Germinal center (tissue), 1 donor: ENCODE measurements around the gene STAU1.
A peak's percentile ranks its signal among the peaks of the same experiment; 100 is the strongest.
"Not testable (repeated sequence)": the region's sequence is repeated elsewhere in the genome, so short reads cannot be mapped to it uniquely, and the experiment has no call there.

Source experiments
- DNase-seq: peaks from one replicate; pipeline ENCODE4 v3.0.0; 2012; ENCODE audit warnings: mixed read lengths, low spot score

STAU1 gene, protein sequence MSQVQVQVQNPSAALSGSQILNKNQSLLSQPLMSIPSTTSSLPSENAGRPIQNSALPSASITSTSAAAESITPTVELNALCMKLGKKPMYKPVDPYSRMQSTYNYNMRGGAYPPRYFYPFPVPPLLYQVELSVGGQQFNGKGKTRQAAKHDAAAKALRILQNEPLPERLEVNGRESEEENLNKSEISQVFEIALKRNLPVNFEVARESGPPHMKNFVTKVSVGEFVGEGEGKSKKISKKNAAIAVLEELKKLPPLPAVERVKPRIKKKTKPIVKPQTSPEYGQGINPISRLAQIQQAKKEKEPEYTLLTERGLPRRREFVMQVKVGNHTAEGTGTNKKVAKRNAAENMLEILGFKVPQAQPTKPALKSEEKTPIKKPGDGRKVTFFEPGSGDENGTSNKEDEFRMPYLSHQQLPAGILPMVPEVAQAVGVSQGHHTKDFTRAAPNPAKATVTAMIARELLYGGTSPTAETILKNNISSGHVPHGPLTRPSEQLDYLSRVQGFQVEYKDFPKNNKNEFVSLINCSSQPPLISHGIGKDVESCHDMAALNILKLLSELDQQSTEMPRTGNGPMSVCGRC

DNA sequence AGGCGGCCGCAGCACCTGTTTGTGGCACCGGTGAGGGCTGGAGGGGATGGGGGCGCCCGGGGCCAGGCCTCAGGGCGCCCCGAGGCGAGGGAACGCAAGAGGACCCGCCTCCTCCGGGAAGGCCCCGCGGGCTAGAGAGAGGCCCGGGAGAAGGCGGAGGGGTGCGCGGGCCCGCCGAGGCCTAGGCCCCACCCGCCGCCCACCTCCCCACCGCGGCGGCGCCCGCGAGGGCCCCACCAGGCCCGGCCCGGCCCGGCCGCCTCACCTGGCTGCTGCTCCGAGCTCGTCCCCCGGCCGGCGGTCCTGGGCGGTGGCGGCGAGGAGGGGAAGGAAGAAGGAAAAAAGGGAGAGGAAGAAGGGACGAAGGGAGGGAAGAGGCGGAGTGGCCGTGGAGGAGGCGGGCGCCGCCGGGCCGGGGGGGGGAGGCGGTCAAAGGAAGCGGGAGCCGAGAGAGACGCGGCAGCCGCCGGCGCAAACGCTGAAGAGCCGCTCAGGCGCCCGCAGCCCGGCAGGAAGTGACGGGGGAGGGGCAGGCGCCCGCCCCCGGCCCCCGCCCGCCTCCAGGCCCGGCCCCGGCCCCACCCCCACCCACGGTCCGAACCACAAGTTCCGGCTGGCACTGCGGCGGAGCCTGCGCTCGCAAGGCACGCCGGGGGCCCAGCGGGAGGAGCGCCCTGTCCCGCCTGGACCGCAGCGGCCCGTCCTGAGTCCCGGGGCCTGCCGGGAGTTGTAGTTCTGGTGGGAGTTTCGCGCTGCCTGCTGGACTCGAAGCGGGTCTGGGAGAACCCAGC, at the start of gene STAU1:
TSS of gene STAU1 (minus strand) at position 484 of the 791 bp plus-strand sequence. CDS start 22,133 bp downstream, outside the sequence.
- peak; percentile 98 for DNase-seq

DNA sequence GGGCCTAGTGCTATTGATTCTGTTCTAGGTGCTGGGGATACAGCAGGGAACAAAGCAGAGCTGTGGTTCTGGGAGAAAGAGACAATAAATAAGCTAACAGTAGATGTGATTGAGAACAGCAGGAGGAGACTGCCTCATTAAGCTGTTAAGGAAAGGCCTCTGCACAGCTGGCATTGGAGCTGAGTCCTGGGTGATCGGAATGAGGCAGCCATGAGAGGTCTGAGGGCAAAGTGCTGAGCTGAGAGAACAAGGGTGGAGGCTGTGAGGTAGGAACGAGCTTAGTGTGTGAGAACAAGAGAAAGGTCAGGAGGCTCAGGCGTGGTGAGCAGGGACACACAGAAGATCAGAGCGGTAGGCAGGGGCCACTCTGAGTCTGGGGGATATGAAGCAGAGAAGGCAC, 49.4 kb upstream of the STAU1 start:
- DNase-seq = no peak

DNA sequence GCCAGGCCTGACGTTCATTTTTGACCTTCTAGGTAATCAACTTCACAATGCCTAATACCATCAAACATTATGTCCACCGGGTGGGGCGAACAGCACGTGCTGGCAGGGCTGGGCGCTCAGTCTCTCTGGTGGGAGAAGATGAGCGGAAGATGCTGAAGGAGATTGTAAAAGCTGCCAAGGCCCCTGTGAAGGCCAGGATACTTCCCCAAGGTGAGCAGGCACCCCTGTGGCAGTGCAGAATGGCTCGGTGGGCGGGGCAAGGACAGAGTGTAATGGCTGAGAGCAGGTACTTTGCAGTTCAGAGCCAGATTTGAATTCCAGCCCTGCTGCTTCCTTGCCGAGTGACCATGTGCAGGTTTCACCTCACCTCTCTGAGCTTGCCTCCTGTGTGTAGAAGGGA, 48.2 kb upstream of the STAU1 start:
- DNase-seq = no peak

DNA sequence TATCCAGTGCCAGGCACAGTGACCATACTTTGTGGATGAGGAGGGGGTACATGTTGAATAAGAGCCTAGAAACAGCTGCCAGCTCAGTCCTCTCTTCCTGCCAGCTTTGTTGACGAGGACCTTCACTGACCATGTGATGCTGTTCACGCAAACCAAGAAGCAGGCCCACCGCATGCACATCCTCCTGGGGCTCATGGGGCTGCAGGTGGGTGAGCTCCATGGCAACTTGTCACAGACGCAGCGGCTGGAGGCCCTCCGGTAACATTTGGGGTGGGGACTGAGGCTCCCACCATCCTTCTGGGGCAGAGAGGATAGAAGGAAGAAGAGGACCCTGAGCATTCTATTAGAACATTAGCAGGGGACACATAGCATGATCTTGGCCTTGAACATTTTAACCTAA, 46.7 kb upstream of the STAU1 start:
- DNase-seq = no peak

DNA sequence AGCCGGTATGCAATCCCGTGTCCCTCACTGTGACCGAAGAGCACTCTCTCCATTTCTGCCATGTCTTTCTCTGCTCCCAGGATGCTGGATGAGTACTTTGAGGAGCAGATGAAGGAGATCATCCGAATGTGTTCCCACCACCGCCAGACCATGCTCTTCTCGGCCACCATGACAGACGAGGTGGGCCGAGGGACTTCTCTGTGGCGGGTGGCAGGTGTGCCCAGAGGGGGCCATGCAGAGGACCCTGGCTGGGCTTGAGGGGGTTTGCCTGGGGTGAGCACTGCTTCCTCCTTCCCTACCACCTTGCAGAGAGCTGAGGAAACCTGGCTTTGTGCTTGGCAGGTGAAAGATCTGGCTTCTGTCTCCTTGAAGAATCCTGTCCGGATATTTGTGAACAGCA, 45.1 kb upstream of the STAU1 start:
- no peak for DNase-seq

DNA sequence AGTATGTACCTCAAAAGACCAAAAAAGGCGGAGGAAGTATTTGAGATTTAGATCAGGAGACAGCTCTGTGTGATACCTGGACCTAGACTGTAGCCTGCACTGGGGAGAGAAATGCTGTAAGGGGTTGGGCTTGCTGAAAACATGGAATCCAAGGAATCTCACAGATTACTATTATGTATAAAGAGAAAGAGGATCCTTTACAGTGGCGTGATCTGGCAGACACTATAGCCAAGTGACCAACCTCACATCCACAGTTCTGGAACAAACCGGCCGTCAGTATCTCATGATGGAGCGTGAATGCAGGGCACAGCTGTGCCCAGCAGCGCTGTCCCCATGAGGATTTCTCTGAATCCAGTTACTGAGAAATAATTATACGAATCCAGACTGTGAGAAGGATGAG, 43.3 kb upstream of the STAU1 start:
- DNase-seq = no peak

DNA sequence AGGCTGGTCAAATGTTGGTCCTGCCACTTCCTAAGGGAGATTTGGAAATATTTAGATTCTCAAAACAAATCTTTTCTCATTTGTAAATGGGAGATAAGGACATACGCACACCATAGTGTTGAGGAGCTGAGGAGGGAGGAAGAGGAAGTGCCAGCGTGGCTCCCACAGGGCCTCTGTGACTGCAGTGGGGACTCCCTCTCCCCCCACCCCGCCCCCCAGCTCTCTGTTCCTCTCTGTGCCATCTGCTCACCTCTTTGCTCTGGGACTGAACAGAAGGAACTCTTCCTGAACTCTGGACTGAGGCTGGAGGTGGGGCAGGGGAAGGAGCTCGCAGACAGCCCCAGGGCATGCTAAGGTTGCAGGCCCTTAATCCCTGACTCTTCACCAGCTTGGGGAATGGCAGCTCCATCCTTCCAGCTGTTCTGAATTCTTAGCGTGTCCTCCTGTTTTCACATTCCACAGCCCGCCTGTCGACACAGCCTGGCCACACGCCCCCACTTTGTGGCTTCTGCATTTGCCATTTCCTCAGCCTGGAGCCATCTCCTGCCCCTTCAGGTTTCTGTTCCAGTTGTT, 42.5 kb upstream of the STAU1 start:
- DNase-seq = peak; percentile 37

DNA sequence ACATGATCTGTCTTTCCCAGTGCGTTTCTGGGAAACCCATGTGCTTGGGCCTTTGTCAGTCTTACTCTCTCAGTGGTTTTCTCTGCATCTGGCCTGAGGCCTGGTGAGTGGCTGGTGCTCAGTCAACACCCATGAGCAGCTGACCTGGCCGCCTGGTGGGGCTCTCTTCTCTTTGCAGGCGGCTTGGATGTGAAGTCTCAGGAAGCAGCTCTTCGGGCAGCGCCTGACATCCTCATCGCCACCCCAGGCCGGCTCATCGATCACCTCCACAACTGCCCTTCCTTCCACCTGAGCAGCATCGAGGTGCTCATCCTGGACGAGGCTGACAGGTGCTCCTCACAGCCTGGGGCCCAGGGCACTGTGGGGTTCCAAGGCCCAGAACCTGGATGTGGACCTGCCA, 41.9 kb upstream of the STAU1 start:
- DNase-seq = no peak

DNA sequence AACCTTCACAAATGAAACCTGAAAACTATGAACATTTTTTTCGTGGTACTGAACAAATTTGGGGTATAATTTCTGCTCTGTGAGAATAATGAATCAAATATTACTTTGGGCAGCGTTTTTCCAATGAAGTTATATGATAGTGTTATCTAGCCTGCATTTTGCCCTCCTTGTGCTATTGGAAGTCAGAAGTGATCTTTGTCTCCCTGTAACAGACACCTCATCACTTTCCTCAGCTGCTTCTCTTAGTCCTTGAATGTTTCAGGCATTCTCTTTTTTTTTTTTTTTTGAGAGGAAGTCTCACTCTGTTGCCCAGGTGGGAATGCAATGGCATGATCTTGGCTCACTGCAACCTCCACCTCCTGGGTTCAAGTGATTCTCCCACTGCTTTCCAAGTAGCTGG, 41.2 kb upstream of the STAU1 start:
- DNase-seq = no peak

DNA sequence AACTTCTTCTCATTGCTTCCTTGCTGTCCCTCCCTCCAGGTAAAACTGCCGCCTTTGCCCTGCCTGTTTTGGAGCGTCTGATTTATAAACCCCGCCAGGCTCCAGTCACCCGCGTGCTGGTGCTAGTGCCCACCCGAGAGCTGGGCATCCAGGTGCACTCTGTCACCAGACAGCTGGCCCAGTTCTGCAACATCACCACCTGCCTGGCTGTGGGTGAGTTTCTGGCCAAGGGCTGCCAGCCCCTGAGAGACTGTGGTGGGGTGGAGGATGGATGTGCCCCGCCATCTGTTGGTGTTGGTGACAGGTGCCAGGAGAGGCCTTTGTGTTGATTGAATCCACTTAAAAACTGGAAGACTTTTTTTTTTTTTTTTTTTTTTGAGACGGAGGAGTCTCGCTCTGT, 40.5 kb upstream of the STAU1 start:
- DNase-seq = no peak

DNA sequence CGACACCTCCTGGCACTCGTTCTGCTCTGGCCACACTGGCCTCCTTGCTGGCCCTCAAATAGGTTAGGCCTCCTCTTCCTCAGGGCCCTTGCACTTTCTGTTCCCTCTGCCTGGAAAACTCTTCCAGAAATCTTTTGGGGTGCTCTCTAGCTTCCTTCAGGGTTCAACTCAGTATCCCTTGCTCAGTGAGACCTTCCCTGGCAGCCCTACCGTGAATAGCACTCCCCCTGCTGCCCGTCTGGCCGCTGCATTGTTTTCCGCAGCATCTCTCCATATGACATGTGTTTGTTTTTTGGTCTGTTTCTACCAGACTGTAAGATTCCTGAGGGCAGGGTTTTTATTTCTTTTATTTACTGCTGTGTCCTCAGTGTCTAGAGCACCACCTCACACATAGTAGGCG, 37.8 kb upstream of the STAU1 start:
- DNase-seq = no peak

DNA sequence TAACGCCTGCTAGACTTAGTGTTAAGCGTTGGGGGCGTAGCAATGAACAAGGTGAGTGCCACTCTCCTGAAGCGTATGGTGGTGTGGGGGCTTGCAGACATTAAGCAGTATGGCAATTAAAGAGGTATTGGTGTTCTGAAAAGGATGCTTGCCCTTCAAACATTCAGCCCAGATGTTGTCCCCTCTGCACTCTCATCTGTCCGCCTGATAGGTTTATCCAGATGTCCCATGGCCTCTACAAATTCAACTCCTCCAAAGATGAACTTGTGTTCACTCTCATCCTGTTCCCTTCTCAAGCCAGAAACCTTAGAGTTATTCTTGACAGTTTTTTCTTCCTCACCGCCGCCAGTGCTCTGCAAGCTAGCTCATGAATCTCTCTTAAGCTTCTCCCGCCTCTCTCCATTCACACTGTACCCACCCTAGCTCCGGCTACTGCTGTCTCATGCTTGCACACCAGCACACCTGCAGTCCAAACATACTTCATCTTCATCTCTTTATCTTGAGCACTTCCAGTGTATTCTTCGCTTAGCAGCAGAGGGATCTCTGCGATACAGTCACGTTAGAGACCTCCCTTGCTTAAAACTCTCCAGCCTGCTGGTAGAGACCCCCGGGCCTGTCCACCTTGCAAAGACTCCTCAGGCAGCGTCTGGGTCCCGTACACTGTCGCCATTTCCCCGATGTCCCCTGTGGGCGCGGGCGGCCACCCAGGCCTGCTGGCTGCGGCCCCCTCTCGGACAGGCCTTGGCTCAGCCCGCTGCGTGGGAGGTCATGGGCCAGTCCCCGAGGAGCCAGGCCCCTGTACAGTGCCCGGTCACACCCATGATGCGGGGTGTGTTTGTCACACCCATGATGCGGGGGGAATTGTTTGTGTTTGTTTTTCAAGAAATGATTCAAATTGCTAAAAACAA, 32.0 kb upstream of the STAU1 start:
- DNase-seq = no peak

DNA sequence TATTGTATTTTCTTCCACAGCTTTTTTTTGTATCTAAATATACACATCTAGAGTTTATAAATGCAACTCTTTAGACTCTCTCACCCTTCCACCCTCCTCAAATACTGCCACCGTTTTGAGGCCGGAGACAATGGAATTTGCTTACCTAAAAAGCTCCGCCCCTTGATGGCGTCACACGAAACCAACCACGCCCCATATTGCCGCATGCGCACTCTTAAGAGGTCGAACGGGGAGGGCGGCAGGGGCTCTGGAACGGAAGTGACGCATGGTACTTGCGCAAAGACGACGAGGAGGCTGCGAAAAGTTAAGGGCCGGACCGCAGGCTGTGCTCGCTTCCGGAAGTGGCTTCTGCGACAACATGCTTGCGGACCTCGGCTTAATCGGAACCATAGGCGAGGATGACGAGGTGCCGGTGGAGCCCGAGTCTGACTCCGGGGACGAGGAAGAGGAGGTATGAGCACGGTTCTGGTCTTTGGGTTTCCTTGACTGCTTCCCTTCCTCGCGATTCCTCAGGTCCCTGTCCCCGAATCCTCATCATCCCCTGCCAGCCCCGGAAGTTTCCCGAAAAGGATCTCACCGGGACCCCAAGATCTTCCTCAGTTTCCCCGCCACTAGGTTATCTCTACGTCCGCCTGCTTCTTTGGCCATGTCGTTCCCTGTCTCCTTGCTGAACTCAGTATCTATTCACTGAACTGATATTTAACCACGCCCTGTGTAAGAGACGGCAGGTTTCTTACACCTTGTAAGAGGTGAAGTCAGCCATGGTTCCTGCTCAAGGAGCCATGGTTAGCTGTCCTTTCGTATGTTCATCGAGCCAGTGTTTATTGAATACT, 31.2 kb upstream of the STAU1 start, which contains the start of gene DDX27:
TSS of gene DDX27 (plus strand) at position 326 of the 833 bp plus-strand sequence. CDS start at position 359, 33 bp downstream.
- peak; percentile 94 for DNase-seq

DNA sequence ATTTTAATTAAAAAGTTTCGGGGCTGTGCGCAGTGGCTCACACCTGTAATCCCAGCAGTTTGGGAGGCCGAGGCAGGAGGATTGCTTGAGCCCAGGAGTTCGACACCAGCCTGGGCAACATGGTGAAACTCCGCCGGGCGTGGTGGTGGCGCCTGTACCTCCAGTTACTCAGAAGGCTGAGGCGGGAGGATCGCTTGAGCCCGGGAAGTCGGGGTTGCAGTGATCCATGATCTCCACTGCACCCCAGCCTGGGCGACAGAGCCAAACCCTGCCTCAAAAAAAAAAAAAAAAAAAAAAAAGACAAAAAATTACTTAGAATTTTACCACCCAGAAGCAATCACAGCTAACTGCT, 30.6 kb upstream of the STAU1 start:
- DNase-seq = not testable (repeated sequence)

DNA sequence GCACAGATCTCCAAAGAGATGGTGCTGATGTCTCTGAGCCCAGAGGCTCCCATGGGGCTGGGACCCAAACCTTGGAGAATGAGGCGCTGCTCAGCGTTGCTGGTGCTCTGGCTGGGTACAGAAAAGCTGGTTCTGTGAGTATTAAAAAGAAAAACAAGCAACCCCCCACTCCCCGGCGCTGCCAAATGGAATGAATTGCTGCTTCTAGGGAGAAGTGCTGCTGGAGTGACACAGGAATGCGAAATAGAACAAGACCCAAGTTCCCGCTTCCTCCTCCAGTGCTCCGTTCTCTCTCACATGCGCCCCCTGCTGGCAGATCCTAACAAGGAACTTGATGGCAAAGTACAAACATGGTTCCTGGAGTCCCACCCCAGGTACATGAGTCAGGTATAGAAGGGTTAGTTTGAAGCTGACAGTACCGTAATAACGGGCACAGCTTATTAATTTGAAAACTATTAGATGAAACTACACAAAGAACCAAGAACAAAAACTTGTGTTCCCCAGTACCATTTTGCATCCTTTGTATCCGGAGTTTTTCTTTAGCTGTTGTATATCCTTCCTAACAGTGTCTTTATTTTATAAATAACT, 29.0 kb upstream of the STAU1 start:
- DNase-seq = peak; percentile 68

DNA sequence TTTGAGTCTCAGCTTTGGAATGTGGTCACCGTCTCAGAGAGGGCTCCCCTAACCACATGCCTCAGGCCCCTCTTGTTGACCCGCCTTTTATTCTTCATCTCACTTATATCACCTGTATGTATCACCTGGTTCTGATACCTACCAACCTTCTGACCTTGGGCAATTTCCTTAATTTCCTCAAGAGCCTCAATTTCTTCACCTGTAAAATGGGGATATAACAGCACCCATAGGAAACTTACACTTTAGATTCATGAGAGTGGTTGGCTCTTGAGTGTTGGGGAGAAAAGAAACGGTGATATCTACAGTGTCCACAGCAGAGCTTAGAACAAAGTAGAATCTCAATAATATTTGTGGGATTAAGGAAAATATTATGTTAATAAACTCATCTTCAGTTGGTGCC, 27.1 kb upstream of the STAU1 start:
- no peak for DNase-seq

DNA sequence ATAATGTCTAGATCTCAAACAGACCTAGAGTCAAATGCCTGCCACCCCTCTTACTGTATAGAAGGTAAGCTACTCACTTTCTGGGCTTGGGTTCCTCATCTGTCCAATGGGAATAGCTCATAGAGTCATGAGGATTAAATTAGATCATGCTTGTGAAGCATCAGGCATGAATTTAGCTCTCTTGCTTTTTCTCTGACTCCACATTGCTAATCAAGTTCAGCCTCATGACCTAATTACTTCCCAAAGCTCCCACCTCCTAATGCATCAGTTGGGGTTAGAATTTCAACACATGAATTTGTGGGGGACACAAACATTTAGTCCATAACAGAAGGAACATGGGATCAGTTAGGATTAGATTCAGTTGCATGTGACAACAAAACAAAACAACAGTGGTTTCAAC, 26.4 kb upstream of the STAU1 start:
- no peak for DNase-seq

DNA sequence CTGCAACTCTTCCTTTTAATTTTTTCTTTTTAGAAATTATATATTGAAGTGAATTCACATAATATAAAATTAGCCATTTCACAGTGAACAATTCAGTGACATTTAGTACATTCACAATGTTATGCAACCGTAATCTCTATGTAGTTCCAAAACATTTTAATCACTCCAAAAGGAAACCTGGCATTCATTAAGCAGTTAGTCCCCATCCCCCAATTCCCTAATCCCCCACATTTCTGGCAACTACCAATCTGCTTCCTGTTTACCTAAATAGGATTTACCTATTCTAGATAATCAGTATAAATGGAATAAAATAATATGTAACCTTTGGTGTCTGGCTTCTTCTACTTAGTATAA, 22.6 kb upstream of the STAU1 start:
- no peak for DNase-seq

DNA sequence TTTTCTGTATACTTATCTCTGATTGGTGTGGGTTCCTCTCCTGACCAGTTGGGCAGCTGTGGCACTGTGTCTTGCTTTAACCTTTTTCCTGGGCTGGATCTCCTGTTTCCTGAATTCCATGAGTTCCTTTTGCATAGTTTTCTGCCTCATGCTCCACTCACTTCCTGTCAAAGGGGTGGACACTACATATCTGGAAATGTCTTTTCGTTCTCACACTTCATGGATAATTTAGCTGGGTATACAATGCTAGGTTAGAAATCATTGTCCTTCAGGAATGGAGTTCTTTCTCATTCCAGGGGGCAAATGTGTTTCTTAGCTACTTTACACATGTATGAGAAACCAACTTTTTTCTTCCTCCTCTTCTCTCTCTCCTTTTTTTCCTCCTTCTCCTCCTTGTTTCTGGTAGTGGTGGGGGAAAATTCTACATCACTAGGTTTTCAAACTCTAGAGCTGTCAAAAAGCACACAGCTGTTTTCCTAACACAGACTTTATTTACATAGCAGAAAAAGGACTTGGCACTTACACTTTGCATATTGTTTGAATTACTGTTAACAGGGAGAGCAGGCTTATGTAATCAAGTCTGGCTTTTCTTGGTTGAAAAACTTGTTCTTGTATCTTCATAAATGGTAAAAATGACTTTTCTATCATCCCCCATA, 22.1 kb upstream of the STAU1 start:
- no peak for DNase-seq

DNA sequence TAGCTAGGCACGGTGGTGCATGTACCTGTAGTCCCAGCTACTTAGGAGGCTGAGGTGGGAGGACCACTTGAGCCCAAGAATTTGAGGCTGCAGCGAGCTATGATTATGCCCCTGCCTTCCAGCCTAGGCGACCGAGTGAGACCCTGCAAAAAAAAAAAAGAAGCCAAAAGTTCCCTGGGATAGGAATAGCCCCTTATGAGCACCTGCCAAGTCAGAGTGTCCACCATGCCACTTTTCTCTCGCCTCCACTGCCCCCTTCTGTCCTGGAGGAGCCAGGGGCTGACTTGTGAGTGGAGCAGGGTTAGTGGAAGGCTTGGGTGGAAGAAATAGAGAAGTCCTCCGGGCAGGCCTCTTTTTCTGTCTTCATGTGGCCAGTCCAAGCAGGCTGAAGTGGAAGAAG, 18.9 kb upstream of the STAU1 start:
- DNase-seq = no peak
